GM23338 (cell line): ENCODE results near the gene SELP.

Experiments used
- CTCF ChIP-seq, 2 experiments: fragments of 200-600 bp in 1 of 2; sonication (generic) in 1 of 2; conservative IDR thresholded peaks; 2 replicates each; pipeline versions ENCODE4 v1.5.1 to v1.6.1; 2016 to 2017; ENCODE audit warnings: antibody characterized with exemption in 2 of 2, low read depth in 2 of 2, mild to moderate bottlenecking in 2 of 2, moderate library complexity in 1 of 2
- POLR2AphosphoS5 ChIP-seq: IDR thresholded peaks from 2 replicates; pipeline ENCODE4 v1.6.1; 2016; ENCODE audit warnings: antibody characterized with exemption, low read depth
- REST ChIP-seq: IDR thresholded peaks from one replicate; pipeline ENCODE4 v1.6.1; 2018; ENCODE audit warnings: antibody characterized with exemption; ENCODE audit not compliant: unreplicated experiment
- TF ChIP-seq, protein P1 (sequence below): fragments of 250-450 bp; sonication (Bioruptor Pico); IDR thresholded peaks from 2 replicates; pipeline ENCODE4 v1.5.0; 2020; ENCODE audit warnings: mild to moderate bottlenecking, moderate library complexity

- TF ChIP-seq CTCF (conservative IDR thresholded peaks at IDR 0.05; ENCODE audit: low read depth in 2 of 2) (no peak), REST (no peak), POLR2AphosphoS5 (no peak)
- TF ChIP-seq, protein P1, sequence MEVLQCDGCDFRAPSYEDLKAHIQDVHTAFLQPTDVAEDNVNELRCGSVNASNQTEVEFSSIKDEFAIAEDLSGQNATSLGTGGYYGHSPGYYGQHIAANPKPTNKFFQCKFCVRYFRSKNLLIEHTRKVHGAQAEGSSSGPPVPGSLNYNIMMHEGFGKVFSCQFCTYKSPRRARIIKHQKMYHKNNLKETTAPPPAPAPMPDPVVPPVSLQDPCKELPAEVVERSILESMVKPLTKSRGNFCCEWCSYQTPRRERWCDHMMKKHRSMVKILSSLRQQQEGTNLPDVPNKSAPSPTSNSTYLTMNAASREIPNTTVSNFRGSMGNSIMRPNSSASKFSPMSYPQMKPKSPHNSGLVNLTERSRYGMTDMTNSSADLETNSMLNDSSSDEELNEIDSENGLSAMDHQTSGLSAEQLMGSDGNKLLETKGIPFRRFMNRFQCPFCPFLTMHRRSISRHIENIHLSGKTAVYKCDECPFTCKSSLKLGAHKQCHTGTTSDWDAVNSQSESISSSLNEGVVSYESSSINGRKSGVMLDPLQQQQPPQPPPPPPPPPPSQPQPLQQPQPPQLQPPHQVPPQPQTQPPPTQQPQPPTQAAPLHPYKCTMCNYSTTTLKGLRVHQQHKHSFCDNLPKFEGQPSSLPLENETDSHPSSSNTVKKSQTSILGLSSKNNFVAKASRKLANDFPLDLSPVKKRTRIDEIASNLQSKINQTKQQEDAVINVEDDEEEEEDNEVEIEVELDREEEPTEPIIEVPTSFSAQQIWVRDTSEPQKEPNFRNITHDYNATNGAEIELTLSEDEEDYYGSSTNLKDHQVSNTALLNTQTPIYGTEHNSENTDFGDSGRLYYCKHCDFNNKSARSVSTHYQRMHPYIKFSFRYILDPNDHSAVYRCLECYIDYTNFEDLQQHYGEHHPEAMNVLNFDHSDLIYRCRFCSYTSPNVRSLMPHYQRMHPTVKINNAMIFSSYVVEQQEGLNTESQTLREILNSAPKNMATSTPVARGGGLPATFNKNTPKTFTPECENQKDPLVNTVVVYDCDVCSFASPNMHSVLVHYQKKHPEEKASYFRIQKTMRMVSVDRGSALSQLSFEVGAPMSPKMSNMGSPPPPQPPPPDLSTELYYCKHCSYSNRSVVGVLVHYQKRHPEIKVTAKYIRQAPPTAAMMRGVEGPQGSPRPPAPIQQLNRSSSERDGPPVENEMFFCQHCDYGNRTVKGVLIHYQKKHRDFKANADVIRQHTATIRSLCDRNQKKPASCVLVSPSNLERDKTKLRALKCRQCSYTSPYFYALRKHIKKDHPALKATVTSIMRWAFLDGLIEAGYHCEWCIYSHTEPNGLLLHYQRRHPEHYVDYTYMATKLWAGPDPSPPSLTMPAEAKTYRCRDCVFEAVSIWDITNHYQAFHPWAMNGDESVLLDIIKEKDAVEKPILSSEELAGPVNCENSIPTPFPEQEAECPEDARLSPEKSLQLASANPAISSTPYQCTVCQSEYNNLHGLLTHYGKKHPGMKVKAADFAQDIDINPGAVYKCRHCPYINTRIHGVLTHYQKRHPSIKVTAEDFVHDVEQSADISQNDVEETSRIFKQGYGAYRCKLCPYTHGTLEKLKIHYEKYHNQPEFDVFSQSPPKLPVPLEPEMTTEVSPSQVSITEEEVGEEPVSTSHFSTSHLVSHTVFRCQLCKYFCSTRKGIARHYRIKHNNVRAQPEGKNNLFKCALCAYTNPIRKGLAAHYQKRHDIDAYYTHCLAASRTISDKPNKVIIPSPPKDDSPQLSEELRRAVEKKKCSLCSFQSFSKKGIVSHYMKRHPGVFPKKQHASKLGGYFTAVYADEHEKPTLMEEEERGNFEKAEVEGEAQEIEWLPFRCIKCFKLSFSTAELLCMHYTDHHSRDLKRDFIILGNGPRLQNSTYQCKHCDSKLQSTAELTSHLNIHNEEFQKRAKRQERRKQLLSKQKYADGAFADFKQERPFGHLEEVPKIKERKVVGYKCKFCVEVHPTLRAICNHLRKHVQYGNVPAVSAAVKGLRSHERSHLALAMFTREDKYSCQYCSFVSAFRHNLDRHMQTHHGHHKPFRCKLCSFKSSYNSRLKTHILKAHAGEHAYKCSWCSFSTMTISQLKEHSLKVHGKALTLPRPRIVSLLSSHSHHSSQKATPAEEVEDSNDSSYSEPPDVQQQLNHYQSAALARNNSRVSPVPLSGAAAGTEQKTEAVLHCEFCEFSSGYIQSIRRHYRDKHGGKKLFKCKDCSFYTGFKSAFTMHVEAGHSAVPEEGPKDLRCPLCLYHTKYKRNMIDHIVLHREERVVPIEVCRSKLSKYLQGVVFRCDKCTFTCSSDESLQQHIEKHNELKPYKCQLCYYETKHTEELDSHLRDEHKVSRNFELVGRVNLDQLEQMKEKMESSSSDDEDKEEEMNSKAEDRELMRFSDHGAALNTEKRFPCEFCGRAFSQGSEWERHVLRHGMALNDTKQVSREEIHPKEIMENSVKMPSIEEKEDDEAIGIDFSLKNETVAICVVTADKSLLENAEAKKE (CRISPR knock-in tag), result no peak
These were observed 5.0 kb upstream of the SELP start for GRCh38 chr1:169634877-169635276.
